Measurements from ENCODE around the gene DEXI.
"Not testable (repeated sequence)": the region's sequence is repeated elsewhere in the genome, so short reads cannot be mapped to it uniquely, and the experiment has no call there.

The DEXI gene

DNA sequence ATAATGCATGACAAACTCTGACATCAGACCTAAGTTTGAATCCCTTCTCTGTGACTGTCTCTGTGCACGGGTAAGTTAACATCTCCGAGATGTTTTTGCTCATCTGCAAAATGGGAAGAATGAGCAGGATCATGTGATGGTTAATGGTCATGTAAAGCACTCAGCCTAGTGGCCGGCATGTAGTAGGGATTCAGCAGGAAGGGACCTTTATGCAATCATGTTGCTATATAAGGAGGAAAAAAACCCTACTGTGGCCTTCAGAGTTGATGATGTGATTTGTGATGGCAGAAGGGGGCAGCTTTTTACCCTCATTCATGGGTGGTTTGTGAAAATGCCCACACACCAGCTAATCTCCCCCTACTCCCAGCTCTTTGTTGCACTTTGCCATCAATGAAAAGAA is 26.2 kb upstream of the DEXI start:
- no peak for DNase-seq (ENCODE audit: low read depth)

DNA sequence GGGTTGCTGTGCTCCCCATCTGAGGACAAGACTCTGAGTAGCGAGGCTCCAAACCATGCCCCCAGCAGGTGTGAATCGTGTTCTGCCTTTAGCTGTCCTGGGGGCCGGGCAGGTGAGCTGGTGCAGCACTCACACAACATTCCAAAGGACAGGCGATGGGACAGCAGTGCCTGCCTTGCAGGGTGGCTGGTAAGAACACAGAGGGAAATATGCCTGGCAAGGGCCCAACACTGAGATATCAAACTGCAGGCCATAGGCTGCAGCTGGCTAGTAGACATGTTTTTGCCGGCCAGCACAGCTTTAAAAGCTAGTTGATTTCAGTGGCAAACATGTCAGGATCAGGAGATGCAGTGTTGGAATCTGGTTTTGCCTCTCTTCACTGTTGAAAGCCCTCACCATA is 25.7 kb upstream of the DEXI start:
- no peak for DNase-seq (ENCODE audit: low read depth)

DNA sequence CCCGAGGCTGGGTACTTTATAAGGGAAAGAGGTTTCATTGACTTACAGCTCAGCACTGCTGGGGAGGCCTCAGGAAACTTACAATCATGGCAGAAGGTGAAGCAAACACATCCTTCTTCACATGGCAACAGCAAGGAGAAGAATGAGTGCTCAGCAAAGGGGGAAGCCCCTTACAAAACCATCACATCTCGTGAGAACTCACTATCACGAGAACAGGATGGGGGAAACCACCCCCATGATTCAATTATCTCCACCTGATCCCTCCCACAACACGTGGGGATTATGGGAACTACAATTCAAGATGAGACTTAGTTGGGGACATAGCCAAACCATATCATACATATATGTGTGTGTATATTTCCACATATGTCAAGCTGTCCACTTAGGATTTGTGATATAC is 24.3 kb upstream of the DEXI start:
- DNase-seq (ENCODE audit: low read depth) = not testable (repeated sequence)

DNA sequence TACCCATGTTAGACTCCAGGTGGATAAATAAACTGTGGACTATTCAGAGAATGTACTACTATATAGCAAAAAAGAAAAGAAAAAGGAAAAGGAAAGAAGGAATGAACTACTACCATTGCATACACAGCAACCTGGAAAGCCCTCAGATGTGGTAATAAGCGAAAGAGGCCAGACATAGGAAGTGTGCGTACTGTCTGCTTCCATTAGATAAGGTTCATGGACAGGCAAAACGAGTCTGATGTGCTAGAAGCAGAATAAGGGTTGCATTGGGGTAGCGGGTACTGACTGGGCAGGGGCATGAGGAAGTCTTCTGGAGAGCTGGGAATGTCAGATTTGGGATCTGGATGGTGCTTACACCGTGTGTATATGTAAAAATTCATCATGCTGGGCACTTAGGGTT is 23.9 kb upstream of the DEXI start:
- no peak for DNase-seq (ENCODE audit: low read depth)

DNA sequence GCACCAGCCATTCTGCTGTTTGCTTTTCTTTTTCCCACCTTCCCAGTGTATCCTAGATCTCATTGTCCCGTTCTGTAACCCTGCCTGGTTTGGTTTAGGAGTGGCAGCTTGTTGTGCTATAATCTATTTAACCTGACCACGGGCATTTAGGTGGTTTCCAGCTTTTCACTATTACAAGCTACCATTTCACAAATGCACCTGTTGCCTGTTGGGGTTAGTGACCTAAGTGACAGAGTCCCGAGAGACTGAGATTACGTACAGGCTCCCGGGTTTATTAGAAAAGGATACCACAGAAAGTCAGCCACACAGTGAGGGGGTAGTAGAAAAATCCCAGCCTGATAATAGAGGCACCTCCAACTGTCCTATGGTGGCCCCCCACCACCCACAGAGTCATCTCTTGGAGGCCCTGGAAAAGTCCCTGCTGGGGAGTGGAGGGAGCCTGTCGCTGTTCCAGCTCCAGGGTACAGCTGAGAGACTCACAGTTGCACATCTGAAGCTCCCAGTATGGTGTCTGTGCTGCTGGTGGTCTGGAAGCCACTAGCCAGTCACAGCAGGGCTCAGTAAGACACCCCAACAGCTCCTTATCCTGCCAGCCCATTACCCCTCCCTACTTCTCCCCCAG is 23.3 kb upstream of the DEXI start:
- DNase-seq (ENCODE audit: low read depth) = no peak

DNA sequence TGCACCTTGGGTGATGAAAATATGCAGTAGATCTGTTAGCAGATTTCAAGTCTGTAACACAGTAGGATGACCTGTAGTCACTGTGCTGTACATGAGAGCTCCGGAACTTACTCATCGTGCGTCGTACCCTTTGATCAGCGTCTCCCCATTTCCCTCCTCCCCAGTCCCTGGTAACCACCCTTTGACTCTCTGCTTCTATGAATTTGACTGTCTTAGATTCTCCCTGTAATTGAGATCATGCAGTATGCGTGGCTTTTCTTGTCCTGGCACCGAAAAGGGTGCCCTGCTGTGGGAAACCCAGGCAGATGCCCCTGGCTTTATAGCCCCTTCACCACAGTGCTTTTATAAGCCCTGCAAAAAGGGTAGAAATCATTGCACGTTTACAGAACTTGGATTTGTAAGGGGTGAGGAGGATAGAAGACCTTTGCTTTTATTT is 22.6 kb upstream of the DEXI start:
- no peak for DNase-seq (ENCODE audit: low read depth)

DNA sequence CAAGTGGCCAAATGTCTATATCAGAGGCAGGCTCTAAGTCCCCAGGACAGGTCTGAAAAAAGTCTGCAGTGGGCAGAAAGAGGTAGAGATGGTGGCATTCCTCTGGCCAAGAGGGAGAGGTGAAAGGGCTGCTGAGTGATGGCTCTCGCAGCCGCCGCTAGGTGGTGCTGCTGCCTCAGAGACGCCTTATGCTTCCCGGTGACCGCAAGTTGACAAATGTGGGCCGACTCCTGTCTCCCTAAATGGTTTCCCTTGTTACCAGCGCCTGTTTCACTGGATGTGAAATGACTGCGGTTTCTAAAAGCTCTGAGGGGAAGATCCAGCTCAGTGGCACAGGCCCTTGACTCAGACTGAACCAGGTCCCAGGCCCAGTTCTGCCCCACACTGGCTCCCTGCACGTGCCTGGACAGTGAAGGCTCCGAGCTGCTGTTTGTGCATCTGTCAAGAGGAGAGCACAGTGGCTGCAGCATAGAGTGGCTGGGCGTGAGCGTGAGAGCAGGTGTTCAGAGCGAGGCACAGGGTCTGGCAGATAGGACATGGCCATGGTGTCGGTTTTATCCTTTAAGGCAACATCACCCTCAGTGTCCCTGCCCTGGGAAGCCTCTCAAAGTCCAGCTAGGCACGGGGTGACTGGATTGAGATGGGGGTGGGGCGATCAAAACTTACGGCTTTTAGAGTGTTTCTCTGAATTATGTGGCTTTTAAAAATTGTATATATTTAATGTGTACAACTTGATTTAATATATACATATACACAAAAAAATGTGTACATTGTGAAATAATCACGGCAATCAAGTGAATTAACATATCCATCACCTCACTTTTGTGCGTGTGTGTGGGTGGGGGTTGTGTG is 22.0 kb upstream of the DEXI start:
- DNase-seq (ENCODE audit: low read depth) = no peak

DNA sequence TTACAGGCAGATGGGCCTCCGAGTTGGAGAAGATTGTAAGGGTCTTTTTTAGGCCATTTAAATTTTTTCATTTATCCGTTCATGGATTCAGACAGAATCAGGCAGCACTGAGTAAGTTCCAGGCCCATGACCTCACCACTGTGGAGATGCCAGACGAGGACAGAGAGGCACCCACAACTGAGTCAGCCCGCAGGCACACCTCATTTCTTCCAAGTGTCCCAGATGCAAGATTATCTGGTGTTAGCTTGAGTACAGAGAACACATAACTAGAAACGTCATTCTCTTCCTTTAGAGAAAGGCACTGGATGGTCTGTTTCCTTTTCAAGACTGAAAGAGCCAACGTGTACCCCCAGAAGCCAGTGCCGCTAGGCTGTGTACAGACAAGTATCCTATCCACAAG is 19.0 kb upstream of the DEXI start:
- no peak for DNase-seq (ENCODE audit: low read depth)

DNA sequence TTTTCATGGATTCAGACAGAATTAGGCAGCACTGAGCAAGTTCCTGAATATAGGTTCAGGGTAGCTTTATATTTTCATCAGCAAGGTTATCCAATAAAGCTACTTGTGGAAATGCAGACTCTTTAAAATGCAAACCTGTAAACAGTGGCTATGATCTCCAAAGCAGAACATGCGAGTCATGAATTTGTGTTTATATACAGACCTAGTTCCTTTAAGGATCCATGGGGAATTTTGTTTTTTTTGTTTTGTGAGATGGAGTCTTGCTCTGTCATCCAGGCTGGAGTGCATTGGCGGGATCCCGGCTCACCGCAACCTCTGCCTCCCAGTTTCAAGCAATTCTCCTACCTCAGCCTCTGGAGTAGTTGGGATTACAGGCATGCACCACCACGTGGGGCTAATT is 16.9 kb upstream of the DEXI start:
- DNase-seq (ENCODE audit: low read depth) = no peak

DNA sequence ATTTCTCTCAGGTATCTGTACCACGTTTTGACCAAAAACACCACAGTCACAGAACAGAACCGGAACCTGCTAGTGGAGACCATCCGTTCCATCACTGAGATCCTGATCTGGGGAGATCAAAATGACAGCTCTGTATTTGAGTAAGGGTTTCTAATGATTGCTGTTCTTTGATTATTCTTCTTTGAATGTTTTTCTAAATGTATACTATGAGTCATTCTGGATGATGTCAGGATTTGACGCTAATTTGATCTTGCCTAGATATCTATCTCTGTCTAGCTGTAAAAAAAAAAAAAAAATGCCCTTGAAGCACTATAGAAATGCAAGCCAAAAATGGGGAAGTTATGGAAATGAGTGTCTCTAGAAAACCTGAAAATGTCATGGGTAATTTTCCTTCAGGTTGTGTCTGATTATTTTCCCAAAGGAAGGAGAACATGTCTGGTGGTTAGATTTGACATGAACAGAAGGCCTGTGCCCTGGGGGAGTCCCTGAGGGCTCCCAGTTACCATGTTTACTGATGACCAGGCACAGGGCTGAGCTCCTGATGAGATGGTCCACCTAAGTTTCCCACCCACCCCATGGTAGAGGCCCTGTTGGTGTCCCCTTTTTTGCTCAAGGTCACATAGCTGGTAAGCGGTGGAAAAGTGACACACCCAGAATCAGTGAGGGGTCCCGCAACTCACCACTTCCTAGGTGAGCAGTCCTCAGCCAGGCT is 15.7 kb upstream of the DEXI start:
- no peak for DNase-seq (ENCODE audit: low read depth)

DNA sequence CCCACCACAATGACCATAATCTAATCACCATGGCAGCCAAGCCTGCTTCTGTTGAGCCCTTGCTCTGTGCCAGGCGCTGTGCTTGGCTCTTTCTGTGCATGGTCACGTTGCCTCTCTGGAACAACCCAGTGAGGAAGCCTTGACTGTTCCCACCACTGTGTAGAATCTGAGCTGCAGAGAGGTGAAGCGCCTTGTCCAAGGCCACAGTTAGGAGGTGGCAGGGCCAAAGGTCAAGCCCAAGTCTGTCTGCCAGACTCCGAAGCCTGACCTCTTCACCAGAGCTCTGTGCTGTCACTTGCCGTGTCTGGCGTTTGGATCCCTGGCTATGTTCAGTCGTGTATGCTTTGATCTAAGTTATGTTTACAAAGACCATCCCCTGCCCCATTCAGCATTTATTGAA is 12.6 kb upstream of the DEXI start:
- no peak for DNase-seq (ENCODE audit: low read depth)

DNA sequence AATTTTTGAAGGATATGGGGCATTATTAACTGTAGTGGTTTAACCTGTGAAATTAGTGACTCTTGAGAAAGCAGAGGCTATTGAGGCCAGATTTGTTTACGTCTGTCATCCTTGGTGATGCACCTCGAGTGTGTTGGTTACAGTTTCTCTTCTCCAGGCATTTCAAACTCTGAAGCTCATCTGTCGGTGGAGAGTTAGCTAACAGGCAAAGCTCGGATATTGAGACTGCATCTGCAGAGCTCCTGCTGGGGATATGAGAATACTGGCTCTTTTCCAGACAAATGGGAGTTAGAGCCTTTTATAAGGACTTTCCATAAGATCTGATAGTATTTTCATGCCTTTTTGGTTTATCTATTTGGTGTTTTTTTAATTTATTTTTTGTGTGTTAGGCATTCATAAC is 8.8 kb upstream of the DEXI start:
- DNase-seq (ENCODE audit: low read depth) = no peak

DNA sequence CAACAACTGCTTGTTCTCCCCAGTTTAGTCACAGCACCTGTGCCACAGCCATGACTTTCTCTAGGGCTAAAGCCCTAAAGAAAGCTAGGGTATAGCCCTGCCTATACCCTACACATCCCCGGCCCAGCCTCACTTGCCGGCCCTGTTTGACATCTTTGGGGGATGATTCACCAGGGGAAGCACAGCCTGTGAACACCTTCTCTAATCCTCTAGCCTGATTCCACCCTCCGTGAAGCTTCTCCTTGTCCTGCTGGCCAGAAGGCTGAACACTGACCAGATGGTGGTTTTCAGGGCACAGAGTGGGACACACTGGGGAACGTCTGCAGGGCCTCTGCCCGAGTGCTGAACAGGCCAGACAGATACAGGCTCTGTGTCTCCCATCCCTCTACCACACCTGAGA is 8.1 kb upstream of the DEXI start:
- DNase-seq (ENCODE audit: low read depth) = no peak

DNA sequence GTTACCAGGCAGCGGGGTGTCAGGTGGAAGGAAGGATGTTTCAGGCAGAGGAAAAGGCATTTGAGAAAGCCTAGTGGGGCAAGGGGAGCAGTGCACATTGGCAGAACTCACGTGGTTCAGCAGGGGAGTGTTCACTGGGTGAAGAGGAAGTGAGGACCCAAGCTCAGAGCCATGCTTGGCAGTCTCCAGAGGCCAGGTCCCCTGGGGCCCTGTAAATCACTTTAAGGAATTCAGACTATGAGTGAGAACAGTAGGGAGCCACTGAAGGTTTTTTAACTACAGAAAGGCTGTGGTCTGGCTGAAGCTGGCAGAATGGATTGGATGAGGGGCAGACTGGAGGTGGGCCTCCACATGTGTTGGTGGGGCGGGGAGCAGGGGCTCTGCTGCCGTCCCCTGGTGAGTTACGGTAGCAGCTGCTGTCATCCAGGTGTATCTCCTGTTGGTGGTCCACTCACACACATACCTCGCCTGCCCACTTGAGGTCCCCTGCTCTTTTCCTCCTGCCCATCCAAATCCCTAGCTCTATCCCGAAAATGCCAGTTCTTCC is 7.2 kb upstream of the DEXI start:
- no peak for DNase-seq (ENCODE audit: low read depth)

DNA sequence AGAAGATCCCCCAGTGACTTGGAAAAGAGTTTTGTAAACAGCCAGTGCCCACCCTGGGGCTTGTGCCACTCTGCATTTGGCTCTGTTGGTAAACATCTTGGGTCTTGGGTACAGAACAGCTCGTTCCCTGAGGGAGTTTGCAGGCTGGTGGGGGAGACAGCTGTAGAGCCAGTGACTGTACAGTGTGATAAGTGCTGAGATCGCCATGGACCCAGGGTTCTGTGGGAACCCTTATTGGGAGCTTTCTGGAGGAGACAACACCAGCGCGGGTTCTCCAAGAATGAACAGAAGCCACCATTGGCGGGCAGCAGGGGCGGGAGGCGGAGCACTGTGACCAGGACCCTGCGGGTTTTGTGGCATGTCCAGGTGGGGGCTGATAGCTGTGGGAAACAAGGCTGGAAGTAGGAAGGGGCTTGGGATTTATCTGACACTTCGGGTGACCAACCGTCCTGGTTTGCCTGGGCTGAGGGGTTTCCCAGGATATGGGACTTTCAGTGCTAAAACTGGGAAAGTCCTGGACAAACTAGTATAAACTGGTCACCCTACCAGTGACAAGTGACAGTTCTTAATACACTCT is 5.0 kb upstream of the DEXI start:
- no peak for DNase-seq (ENCODE audit: low read depth)

DNA sequence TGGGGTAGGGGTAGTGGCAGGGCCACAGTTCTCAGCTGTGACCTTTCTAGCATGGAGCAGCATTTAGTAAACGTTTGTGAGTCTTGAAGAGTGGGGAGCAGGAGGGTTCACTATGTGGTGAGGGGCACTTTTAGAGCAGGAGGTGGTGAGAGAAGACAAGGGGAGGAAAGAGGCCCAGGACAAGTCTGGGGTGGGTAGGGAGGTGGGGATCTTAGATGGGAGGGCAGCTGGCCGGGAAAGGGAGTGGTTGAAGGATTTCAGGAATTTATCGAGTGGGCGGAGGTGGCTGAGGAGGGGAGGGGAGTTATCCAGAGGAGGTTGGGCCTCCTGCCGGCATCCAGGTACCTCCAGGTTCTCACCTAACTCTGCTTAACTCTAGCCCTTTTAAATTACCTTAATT is 4.0 kb upstream of the DEXI start:
- no peak for DNase-seq (ENCODE audit: low read depth)

DNA sequence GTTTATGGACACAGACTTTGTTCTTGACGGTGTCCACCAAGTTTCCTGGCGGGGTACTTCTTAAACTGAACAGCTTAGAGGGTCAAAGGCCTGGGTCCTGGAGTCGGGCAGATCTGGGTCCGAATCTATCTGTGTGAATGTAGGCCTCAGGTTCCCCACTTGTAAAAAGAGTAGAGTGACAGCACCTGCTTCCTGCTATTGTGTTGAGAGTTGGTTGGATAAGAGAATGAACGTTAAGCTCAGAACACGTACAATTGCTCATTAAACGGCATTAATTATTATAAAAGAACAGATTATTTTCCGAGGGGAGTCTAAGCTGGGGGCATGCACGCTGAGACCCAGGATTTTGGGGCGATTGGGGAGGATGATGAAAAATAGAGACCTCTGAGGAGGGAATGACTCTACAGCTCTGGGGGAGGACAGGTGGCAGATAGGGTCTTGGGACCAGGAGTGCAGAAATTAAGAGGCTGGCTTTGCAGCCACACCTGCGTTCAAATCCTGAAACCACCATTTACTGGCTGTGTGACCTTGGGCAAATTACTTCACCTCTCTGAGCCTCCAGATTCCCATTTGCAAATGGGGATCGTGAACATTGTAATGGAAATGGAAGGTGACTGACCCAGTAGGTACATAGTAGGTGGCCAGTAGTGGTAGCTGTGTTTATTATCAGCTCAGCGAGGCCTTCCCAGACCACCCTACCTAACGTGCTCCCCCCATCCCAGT is 3.0 kb upstream of the DEXI start:
- DNase-seq (ENCODE audit: low read depth) = no peak

DNA sequence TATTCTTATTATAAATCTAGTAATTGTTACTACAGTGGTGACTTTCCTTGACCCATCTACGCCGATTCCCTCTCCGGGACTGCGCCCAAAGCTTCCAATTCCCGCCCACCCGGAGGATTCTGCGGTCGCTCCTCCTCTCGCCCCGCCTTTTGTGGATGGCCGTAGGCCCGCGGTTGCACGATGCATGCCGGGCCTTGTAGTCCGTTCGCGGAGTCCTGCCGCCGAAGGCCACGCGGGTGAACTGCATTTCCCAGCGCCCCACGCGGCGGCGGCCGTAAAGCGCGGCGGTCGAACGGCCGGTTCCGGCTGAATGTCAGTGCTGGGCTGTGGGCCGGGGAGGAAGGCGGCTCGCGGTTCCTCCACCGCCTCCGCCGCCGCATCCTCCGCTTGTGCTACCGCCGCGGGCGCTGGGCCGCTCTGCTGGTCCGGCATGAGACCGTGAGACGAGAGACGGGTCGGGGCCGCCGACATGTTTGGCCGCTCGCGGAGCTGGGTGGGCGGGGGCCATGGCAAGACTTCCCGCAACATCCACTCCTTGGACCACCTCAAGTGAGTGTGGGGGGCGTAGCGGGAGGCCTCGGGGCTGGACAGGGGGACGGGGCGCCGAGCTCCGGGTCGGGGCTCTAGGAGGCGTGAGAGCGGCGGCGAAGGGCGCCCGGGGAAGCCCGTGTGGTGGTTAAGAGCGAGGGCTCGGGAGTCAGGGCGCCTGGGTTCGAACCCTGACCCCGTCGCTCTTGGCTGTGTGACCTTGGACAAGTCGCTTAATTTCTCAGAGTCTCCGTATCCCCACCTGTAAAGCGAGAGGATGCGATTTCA is 2.2 kb upstream of the DEXI start, which contains the start of gene CLEC16A:
TSS of gene CLEC16A (plus strand) at position 316 of the 816 bp plus-strand sequence. CDS start at position 470, 154 bp downstream.
- DNase-seq (ENCODE audit: low read depth) = peak; percentile 81

DNA sequence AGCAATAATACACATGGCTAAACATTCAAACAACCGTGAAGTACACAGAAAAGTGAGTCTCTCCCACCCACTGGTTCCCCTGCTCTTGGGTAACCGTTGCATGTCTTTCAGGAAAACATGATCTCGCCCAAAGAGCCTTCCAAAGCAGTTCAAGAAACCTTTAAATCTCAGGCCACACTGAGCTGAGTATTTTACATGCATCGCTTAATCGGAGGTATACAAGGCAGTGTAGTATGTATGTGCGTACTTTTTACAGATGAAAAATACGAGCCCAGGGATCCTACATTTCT is 741 bp upstream of the DEXI start:
- DNase-seq (ENCODE audit: low read depth) = no peak

DNA sequence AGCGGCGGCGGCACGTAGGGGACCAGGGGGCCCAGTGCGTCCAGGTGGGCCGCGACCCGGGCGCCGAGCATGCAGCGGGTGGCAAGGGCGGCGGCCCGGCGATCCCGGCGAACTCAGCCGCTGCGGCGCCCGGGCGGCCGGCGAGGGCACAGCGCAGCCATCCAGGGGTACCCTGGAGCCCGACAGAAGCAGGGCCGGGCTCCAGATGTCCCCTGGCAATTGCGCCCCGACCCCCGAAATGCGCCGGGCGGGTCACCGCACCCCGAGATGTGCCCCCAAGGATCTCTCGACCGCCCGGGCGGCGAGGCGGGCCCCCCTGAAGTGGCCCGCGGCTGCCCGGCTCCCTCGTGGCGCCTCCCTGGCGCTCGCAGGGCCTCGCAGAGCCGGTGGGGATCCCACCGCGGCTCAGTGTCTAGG is 325 bp downstream of the DEXI start:
- not testable (repeated sequence) for DNase-seq (ENCODE audit: low read depth)
